Activated CD4-positive, CD25-positive, alpha-beta regulatory T cell treated with anti-CD3 and anti-CD28 coated beads, Interleukin-2, amount 50 U/mL, for 72 hours (primary cell): Measurements from ENCODE around the gene LYRM1.
"Not testable (repeated sequence)": the region's sequence is repeated elsewhere in the genome, so short reads cannot be mapped to it uniquely, and the experiment has no call there.

Experiments
- DNase-seq: peaks from one replicate; pipeline ENCODE4 v3.0.0; 2021

Gene LYRM1

GRCh38 chr16:20903899-20904506 is 3.4 kb downstream of the LYRM1 start:
- DNase-seq = no peak

- DNase-seq = no peak
These were observed 4.0 kb downstream of the LYRM1 start for GRCh38 chr16:20904507-20905081.

- no peak for DNase-seq
These were observed 5.0 kb downstream of the LYRM1 start for GRCh38 chr16:20905576-20905975.

- no peak for DNase-seq
These were observed 6.0 kb downstream of the LYRM1 start for GRCh38 chr16:20906341-20907255.

GRCh38 chr16:20910781-20911321 is 10.3 kb downstream of the LYRM1 start:
- DNase-seq = no peak

- no peak for DNase-seq
These were observed 10.8 kb downstream of the LYRM1 start for GRCh38 chr16:20911361-20911760.

GRCh38 chr16:20916289-20916688 is 15.7 kb downstream of the LYRM1 start:
- no peak for DNase-seq

GRCh38 chr16:20916942-20917341 is 16.4 kb downstream of the LYRM1 start:
- no peak for DNase-seq

- DNase-seq = no peak
These were observed 18.1 kb downstream of the LYRM1 start for GRCh38 chr16:20918486-20919239.

GRCh38 chr16:20920091-20920490 is 19.5 kb downstream of the LYRM1 start:
- DNase-seq = no peak

- DNase-seq = no peak
These were observed 20.2 kb downstream of the LYRM1 start for GRCh38 chr16:20920799-20921198.

- DNase-seq = no peak
These were observed 23.3 kb downstream of the LYRM1 start for GRCh38 chr16:20923876-20924275.

- DNase-seq = no peak
These were observed 25.2 kb downstream of the LYRM1 start for GRCh38 chr16:20925751-20926150.

- DNase-seq = no peak
These were observed 28.3 kb downstream of the LYRM1 start for GRCh38 chr16:20928774-20929411.

GRCh38 chr16:20929676-20930364 is 29.2 kb downstream of the LYRM1 start:
- DNase-seq = not testable (repeated sequence)

- no peak for DNase-seq
These were observed 29.8 kb downstream of the LYRM1 start for GRCh38 chr16:20930365-20930690.

- DNase-seq = no peak
These were observed 30.6 kb downstream of the LYRM1 start for GRCh38 chr16:20931066-20931600.

- DNase-seq = no peak
These were observed 33.0 kb downstream of the LYRM1 start for GRCh38 chr16:20933589-20933988.

GRCh38 chr16:20937736-20938135 is 37.2 kb downstream of the LYRM1 start:
- DNase-seq = no peak

- DNase-seq = no peak
These were observed 37.9 kb downstream of the LYRM1 start for GRCh38 chr16:20938426-20938825.

GRCh38 chr16:20939611-20940010 is 39.0 kb downstream of the LYRM1 start:
- DNase-seq = no peak
